Endothelial cell of umbilical vein (primary cell): ENCODE data around the gene ADCY5. TPM values are rescaled to one million over a fixed set of nuclear protein-coding genes. Genes with fewer than 3 reads are reported as not detected.

ENCODE experiments used
- BruUV-seq: library from RNA; stranded (reverse); fragments of 400-500 nt; replicated peaks from 2 replicates; lab custom pipeline; 2021; lab: Mats Ljungman, UMichigan
- CTCF ChIA-PET: fragments of 300-600, 350-600 bp; sonication (Branson Sonifier 250); formaldehyde crosslinking; loops from one replicate; lab custom pipeline; 2021; ENCODE audit warnings: antibody characterized with exemption, inconsistent platforms; lab: Charles Lee
- POLR2A ChIA-PET: fragments of 300-600, 350-600 bp; sonication (Branson Sonifier 250); formaldehyde crosslinking; loops from one replicate; lab custom pipeline; 2021; ENCODE audit warnings: antibody characterized with exemption, inconsistent platforms; lab: Charles Lee
- DNase-seq: peaks from one replicate; pipeline ENCODE4 v3.0.0-alpha.2; 2011; ENCODE audit warnings: low read depth, low spot score
- FAIRE-seq: peaks from 2 replicates; lab custom pipeline; 2011; peaks lifted over from hg19 to GRCh38; lab: Jason Lieb, UNC
- H2AFZ ChIP-seq: 2 replicates; pipeline ENCODE4 v1.6.0; 2012; ENCODE audit warnings: low read depth, low read length, control low read depth, inconsistent platforms
- H3K27ac ChIP-seq: 2 replicates; pipeline ENCODE4 v1.5.1; 2011; ENCODE audit warnings: low read depth, mild to moderate bottlenecking, control low read depth, low read length, moderate library complexity; ENCODE audit not compliant: insufficient read depth
- H3K27me3 ChIP-seq, 2 experiments: 2 replicates each; pipeline versions ENCODE4 v1.6.0 to v1.6.1; 2011; ENCODE audit warnings: low read length in 2 of 2, mixed read lengths in 1 of 2; ENCODE audit not compliant: control insufficient read depth in 2 of 2, insufficient read depth in 2 of 2
- H3K36me3 ChIP-seq, 2 experiments: 2 replicates in 1 of 2; 3 replicates in 1 of 2; pipeline ENCODE4 v1.5.1; 2011; ENCODE audit warnings: low read length in 2 of 2, mild to moderate bottlenecking in 1 of 2, moderate library complexity in 1 of 2; ENCODE audit not compliant: control insufficient read depth in 2 of 2, insufficient read depth in 2 of 2; ENCODE audit errors: extremely low read depth in 1 of 2
- H3K4me1 ChIP-seq: 3 replicates; pipeline ENCODE4 v1.5.1; 2011; ENCODE audit warnings: mild to moderate bottlenecking, low read length; ENCODE audit not compliant: control insufficient read depth, insufficient read depth; ENCODE audit errors: extremely low read depth
- H3K4me2 ChIP-seq: 2 replicates; pipeline ENCODE4 v1.6.1; 2011; ENCODE audit warnings: low read length, control low read depth, mixed read lengths; ENCODE audit not compliant: insufficient read depth
- H3K4me3 ChIP-seq, 3 experiments: fragments of 200-600 bp in 1 of 3; sonication (generic), shearing (Covaris generic) in 1 of 3; replicated peaks in 1 of 3; 2 replicates each; pipeline ENCODE4 v1.5.1; 2011 to 2016; ENCODE audit warnings: control low read depth in 3 of 3, low read length in 3 of 3, mild to moderate bottlenecking in 2 of 3, inconsistent platforms in 1 of 3, low read depth in 1 of 3, moderate library complexity in 1 of 3; ENCODE audit not compliant: insufficient read depth in 1 of 3
- H3K79me2 ChIP-seq: 2 replicates; pipeline ENCODE4 v1.6.0; 2012; ENCODE audit warnings: low read length, inconsistent platforms; ENCODE audit not compliant: control insufficient read depth, insufficient read depth
- H3K9ac ChIP-seq: replicated peaks from 2 replicates; pipeline ENCODE3; 2011; ENCODE audit warnings: low read length, control low read depth; ENCODE audit not compliant: insufficient read depth; ENCODE audit errors: extremely low read depth
- H3K9me1 ChIP-seq: replicated peaks from 3 replicates; pipeline ENCODE4 v1.6.0; 2011; ENCODE audit warnings: mild to moderate bottlenecking, low read length; ENCODE audit not compliant: control insufficient read depth, insufficient read depth; ENCODE audit errors: extremely low read depth
- H3K9me3 ChIP-seq: replicated peaks from 2 replicates; pipeline ENCODE4 v1.5.1; 2012; ENCODE audit warnings: low read length, inconsistent platforms; ENCODE audit not compliant: control insufficient read depth, insufficient read depth
- H4K20me1 ChIP-seq: replicated peaks from 2 replicates; pipeline ENCODE3; 2011; ENCODE audit warnings: mild to moderate bottlenecking, low read length; ENCODE audit not compliant: control insufficient read depth, insufficient read depth; ENCODE audit errors: extremely low read depth
- EZH2 ChIP-seq: IDR thresholded peaks from 2 replicates; pipeline ENCODE4 v1.6.1; 2012; ENCODE audit warnings: borderline replicate concordance, low read depth, mild to moderate bottlenecking, moderate library complexity, low read length, inconsistent platforms; ENCODE audit not compliant: severe bottlenecking
- FOS ChIP-seq: IDR thresholded peaks from 2 replicates; pipeline ENCODE4 v1.6.1; 2011; ENCODE audit warnings: mild to moderate bottlenecking, low read length, moderate library complexity, borderline replicate concordance; ENCODE audit not compliant: insufficient read depth
- GATA2 ChIP-seq: IDR thresholded peaks from 2 replicates; pipeline ENCODE4 v1.7.0; 2011; ENCODE audit warnings: low read depth, mild to moderate bottlenecking, moderate library complexity, mixed read lengths, low read length; ENCODE audit not compliant: insufficient read length, insufficient read depth
- JUN ChIP-seq: IDR thresholded peaks from 2 replicates; pipeline ENCODE4 v1.6.1; 2011; ENCODE audit warnings: borderline replicate concordance, low read depth; ENCODE audit not compliant: insufficient read length, insufficient read depth
- MYC ChIP-seq: IDR thresholded peaks from one replicate; pipeline ENCODE4 v1.6.1; 2011; ENCODE audit warnings: mild to moderate bottlenecking, low read depth, low read length
- POLR2A ChIP-seq: IDR thresholded peaks from 2 replicates; pipeline ENCODE4 v1.6.1; 2012; ENCODE audit warnings: low read depth, mild to moderate bottlenecking, control low read depth, low read length
- POLR2AphosphoS5 ChIP-seq: IDR thresholded peaks from 2 replicates; pipeline ENCODE4 v1.6.1; 2012; ENCODE audit warnings: low read depth, mild to moderate bottlenecking, control low read depth, low read length, moderate library complexity; ENCODE audit not compliant: insufficient read depth
- dilution Hi-C: fragments of 300-500 bp; cut with MboI; formaldehyde crosslinking; loops from one replicate; pipeline ENCODE4 v1.15.0; 2019; ENCODE audit warnings: low sequenced_read_pairs; ENCODE audit not compliant: extremely low pct_ligation_motif_present
- intact Hi-C: fragments of 100-400 bp; cut with micrococcal nuclease; formaldehyde crosslinking; loops from one replicate; pipeline ENCODE4 v1.10.0; 2022
- polyA plus RNA-seq, 4 experiments: library from polyadenylated mRNA; depleted of rRNA in 3 of 4; stranded (reverse) in 3 of 4; unstranded in 1 of 4; fragments of >200 nt; gene quantifications; 2 replicates each; pipeline versions ENCODE4 v1.2.1 to v1.2.3, GENCODE V29; 2011 to 2012; ENCODE audit warnings: missing spikeins in 1 of 4
- total RNA-seq: library from RNA; stranded (reverse); gene quantifications from 2 replicates; pipeline ENCODE4 v1.2.3, GENCODE V29; 2021
- TF ChIP-seq, protein P1 (sequence below), 2 donors: IDR thresholded peaks; 1 replicate in 1 of 2; 2 replicates in 1 of 2; pipeline ENCODE4 v1.5.1; 2011; ENCODE audit warnings: low read length in 2 of 2, mild to moderate bottlenecking in 2 of 2, moderate library complexity in 2 of 2, control low read depth in 1 of 2, inconsistent platforms in 1 of 2, low read depth in 1 of 2; ENCODE audit not compliant: insufficient read depth in 1 of 2; ENCODE audit errors: extremely low read depth in 1 of 2
- TF ChIP-seq, protein P2 (sequence below): IDR thresholded peaks from 2 replicates; pipeline ENCODE4 v1.6.1; 2011; ENCODE audit not compliant: insufficient read depth, insufficient read length

The ADCY5 gene
- total and polyA plus RNA-seq, 2 donors (not counting 3 experiments of a cell fraction or from before 2014, with no cell fraction given): 0.01 TPM; not detected in 1

GRCh38 chr3:123384256-123384655 lies 64.6 kb downstream of the ADCY5 start:
- FAIRE-seq (no peak), DNase-seq (no peak)
- no peaks in the 10 kb centered on the region for H3K4me1 ChIP-seq
- dilution Hi-C loops (no loop called here), intact Hi-C loops (no loop called here)
- no peak overlapping the region for H2AFZ ChIP-seq
- POLR2A ChIA-PET: no interaction called here
- H3K4me3 ChIP-seq: no peak overlapping the region
- BruUV-seq: no TSS peak
- H4K20me1 ChIP-seq: no peaks in the 10 kb centered on the region
- H3K9me1 ChIP-seq: no peaks in the 10 kb centered on the region
- CTCF ChIA-PET: no interaction called here
- H3K36me3 ChIP-seq: no peaks in the 10 kb centered on the region
- H3K9ac ChIP-seq: no peak overlapping the region
- H3K9me3 ChIP-seq: no peaks in the 10 kb centered on the region
- TF ChIP-seq POLR2AphosphoS5 (no peak), GATA2 (no peak), JUN (no peak), EZH2 (no peak), FOS (no peak), MYC (no peak), POLR2A (no peak)
- TF ChIP-seq, protein P1, sequence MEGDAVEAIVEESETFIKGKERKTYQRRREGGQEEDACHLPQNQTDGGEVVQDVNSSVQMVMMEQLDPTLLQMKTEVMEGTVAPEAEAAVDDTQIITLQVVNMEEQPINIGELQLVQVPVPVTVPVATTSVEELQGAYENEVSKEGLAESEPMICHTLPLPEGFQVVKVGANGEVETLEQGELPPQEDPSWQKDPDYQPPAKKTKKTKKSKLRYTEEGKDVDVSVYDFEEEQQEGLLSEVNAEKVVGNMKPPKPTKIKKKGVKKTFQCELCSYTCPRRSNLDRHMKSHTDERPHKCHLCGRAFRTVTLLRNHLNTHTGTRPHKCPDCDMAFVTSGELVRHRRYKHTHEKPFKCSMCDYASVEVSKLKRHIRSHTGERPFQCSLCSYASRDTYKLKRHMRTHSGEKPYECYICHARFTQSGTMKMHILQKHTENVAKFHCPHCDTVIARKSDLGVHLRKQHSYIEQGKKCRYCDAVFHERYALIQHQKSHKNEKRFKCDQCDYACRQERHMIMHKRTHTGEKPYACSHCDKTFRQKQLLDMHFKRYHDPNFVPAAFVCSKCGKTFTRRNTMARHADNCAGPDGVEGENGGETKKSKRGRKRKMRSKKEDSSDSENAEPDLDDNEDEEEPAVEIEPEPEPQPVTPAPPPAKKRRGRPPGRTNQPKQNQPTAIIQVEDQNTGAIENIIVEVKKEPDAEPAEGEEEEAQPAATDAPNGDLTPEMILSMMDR (IDR thresholded peaks at IDR 0.05; ENCODE audit: extremely low read depth in 1 of 2, insufficient read depth in 1 of 2, low read depth in 1 of 2, low read length in 2 of 2): no peak
- TF ChIP-seq, protein P2, sequence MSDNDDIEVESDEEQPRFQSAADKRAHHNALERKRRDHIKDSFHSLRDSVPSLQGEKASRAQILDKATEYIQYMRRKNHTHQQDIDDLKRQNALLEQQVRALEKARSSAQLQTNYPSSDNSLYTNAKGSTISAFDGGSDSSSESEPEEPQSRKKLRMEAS: no peak
- no peak overlapping the region for H3K4me2 ChIP-seq
- no peaks in the 10 kb centered on the region for H3K79me2 ChIP-seq
- peaks cover 2 to 6% of the 10 kb centered on the region in 2 experiments for H3K27me3 ChIP-seq
- H3K27ac ChIP-seq: no peak overlapping the region
